Thyroid gland (tissue), 4 donors: Measurements from ENCODE around the gene CARMIL1.

Experiments used
- POLR2A ChIP-seq, 2 donors: fragments of 450-650 bp; IDR thresholded peaks; one replicate each; pipeline ENCODE4 v1.6.1; 2017; ENCODE audit warnings: antibody characterized with exemption in 2 of 2, mild to moderate bottlenecking in 2 of 2, moderate library complexity in 1 of 2
- TF ChIP-seq, protein P1 (sequence below), 6 experiments: fragments of 200-600 bp in 3 of 6; fragments of 450-650 bp in 3 of 6; sonication (generic) in 3 of 6; IDR thresholded peaks; one replicate each; pipeline ENCODE4 v1.5.1; 2016 to 2019; ENCODE audit warnings: antibody characterized with exemption in 6 of 6, mild to moderate bottlenecking in 2 of 6, inconsistent platforms in 1 of 6, moderate library complexity in 1 of 6

DNA sequence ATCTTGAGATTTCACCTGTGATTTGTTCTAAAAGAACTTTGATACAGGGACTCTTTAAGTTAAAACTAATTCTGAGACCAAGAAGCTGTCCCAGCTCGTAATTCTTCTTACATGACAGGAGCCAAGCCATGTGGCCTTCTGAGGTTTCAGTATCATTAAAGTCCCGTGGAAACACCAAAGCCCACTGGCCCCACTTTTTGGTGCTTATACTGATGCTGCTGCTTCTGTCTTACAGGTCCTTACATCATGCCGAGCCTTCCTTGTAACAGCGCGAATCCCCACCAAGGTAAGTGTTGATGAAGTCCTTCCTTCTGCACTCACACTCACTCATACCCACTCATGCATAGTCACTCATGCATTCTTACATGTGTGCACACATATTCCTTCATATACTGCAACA lies 140.7 kb downstream of the CARMIL1 start:
- TF ChIP-seq, protein P1, sequence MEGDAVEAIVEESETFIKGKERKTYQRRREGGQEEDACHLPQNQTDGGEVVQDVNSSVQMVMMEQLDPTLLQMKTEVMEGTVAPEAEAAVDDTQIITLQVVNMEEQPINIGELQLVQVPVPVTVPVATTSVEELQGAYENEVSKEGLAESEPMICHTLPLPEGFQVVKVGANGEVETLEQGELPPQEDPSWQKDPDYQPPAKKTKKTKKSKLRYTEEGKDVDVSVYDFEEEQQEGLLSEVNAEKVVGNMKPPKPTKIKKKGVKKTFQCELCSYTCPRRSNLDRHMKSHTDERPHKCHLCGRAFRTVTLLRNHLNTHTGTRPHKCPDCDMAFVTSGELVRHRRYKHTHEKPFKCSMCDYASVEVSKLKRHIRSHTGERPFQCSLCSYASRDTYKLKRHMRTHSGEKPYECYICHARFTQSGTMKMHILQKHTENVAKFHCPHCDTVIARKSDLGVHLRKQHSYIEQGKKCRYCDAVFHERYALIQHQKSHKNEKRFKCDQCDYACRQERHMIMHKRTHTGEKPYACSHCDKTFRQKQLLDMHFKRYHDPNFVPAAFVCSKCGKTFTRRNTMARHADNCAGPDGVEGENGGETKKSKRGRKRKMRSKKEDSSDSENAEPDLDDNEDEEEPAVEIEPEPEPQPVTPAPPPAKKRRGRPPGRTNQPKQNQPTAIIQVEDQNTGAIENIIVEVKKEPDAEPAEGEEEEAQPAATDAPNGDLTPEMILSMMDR (IDR thresholded peaks at IDR 0.05) = no peak
- TF ChIP-seq POLR2A (IDR thresholded peaks at IDR 0.05) = no peak
